Neural progenitor cell (in vitro differentiated cells): ENCODE data around the gene HGD. TPM values are rescaled to one million over a fixed set of nuclear protein-coding genes. Genes with fewer than 3 reads are reported as not detected.

Source experiments
- DNase-seq: peaks from one replicate; pipeline ENCODE4 v3.0.0-alpha.2; 2016; ENCODE audit warnings: low spot score
- H2AFZ ChIP-seq: fragments of 200-600 bp; sonication (generic); replicated peaks from 2 replicates; pipeline ENCODE4 v1.6.1; 2016; ENCODE audit warnings: antibody characterized with exemption
- H3F3A ChIP-seq: fragments of 200-600 bp; sonication (generic); 2 replicates; pipeline ENCODE4 v1.6.1; 2016; ENCODE audit warnings: antibody characterized with exemption, low read depth
- H3K27ac ChIP-seq: fragments of 200-600 bp; sonication (generic); 2 replicates; pipeline ENCODE4 v1.5.1; 2016; ENCODE audit warnings: mild to moderate bottlenecking
- H3K27me3 ChIP-seq: fragments of 200-600 bp; sonication (generic); 2 replicates; pipeline ENCODE4 v1.6.1; 2016; ENCODE audit warnings: mild to moderate bottlenecking, moderate library complexity
- H3K36me3 ChIP-seq: fragments of 200-600 bp; sonication (generic); 2 replicates; pipeline ENCODE4 v1.5.1; 2016
- H3K4me1 ChIP-seq: fragments of 200-600 bp; sonication (generic); 2 replicates; pipeline ENCODE4 v1.6.1; 2016; ENCODE audit warnings: mixed run types
- H3K4me2 ChIP-seq: fragments of 200-600 bp; sonication (generic); 2 replicates; pipeline ENCODE4 v1.6.1; 2016
- H3K4me3 ChIP-seq: fragments of 200-600 bp; sonication (generic); 2 replicates; pipeline ENCODE4 v1.5.1; 2016
- H3K79me2 ChIP-seq: fragments of 200-600 bp; sonication (generic); 2 replicates; pipeline ENCODE4 v1.6.1; 2016; ENCODE audit warnings: low read depth
- H3K9ac ChIP-seq: fragments of 200-600 bp; sonication (generic); 2 replicates; pipeline ENCODE4 v1.6.1; 2016
- H3K9me3 ChIP-seq: fragments of 200-600 bp; sonication (generic); 2 replicates; pipeline ENCODE4 v1.5.1; 2016; ENCODE audit warnings: low read depth
- H4K20me1 ChIP-seq: fragments of 200-600 bp; sonication (generic); 2 replicates; pipeline ENCODE4 v1.6.1; 2016; ENCODE audit warnings: low read depth
- H3K27ac Mint-ChIP-seq: 3 replicates; pipeline ENCODE4 v1.8.0; 2021; ENCODE audit warnings: mixed read lengths
- H3K27me3 Mint-ChIP-seq: 2 replicates; pipeline ENCODE4 v1.8.0; 2022; ENCODE audit warnings: low read depth, mild to moderate bottlenecking, inconsistent platforms, moderate library complexity, mixed read lengths; ENCODE audit not compliant: insufficient read depth
- H3K36me3 Mint-ChIP-seq: 3 replicates; pipeline ENCODE4 v1.8.0; 2021; ENCODE audit warnings: mixed read lengths
- H3K4me1 Mint-ChIP-seq: 3 replicates; pipeline ENCODE4 v1.8.0; 2021; ENCODE audit warnings: mixed read lengths
- H3K4me3 Mint-ChIP-seq: 3 replicates; pipeline ENCODE4 v1.8.0; 2021; ENCODE audit warnings: mild to moderate bottlenecking, moderate library complexity, mixed read lengths
- H3K9me3 Mint-ChIP-seq: 3 replicates; pipeline ENCODE4 v1.8.0; 2020; ENCODE audit warnings: mixed read lengths
- CTCF ChIP-seq: fragments of 200-600 bp; sonication (generic); IDR thresholded peaks from 2 replicates; pipeline ENCODE4 v1.5.1; 2017; ENCODE audit warnings: antibody characterized with exemption, mild to moderate bottlenecking
- EZH2 ChIP-seq: fragments of 200-600 bp; sonication (generic); IDR thresholded peaks from 2 replicates; pipeline ENCODE4 v1.6.1; 2017; ENCODE audit warnings: antibody characterized with exemption, mild to moderate bottlenecking, moderate library complexity
- EZH2phosphoT487 ChIP-seq: fragments of 200-600 bp; sonication (generic); IDR thresholded peaks from 2 replicates; pipeline ENCODE4 v1.6.1; 2017; ENCODE audit warnings: antibody characterized with exemption
- total RNA-seq: library from RNA; depleted of rRNA; stranded (reverse); fragments of >200 nt; gene quantifications from 2 replicates; pipeline ENCODE4 v1.2.3, GENCODE V29; 2015; ENCODE audit warnings: low replicate concordance

The HGD gene
- total RNA-seq, 1 donor from 2014 or later, result not detected

- no peak for DNase-seq
- Mint-ChIP-seq H3K27ac (no peak overlapping the region), H3K9me3 (no peaks in the 10 kb centered on the region), H3K4me1 (peaks cover 27% of the 10 kb centered on the region), H3K4me3 (no peak overlapping the region), H3K36me3 (no peaks in the 10 kb centered on the region), H3K27me3 (peaks cover 2% of the 10 kb centered on the region)
- H4K20me1 ChIP-seq, result no peaks in the 10 kb centered on the region
- H3K4me2 ChIP-seq, result no peak overlapping the region
- no peak overlapping the region for H3K4me3 ChIP-seq
- no peaks in the 10 kb centered on the region for H3K9me3 ChIP-seq
- H3K4me1 ChIP-seq, result peaks cover 24% of the 10 kb centered on the region
- H3F3A ChIP-seq, result no peaks in the 10 kb centered on the region
- H3K27me3 ChIP-seq, result no peaks in the 10 kb centered on the region
- H3K79me2 ChIP-seq, result no peaks in the 10 kb centered on the region
- H3K9ac ChIP-seq, result no peak overlapping the region
- H3K27ac ChIP-seq, result no peak overlapping the region
- H2AFZ ChIP-seq, result no peak overlapping the region
- H3K36me3 ChIP-seq, result no peaks in the 10 kb centered on the region
- TF ChIP-seq EZH2phosphoT487 (no peak), EZH2 (no peak), CTCF (no peak)
These were observed 2.9 kb upstream of the HGD start for GRCh38 chr3:120684896-120685295.

DNA sequence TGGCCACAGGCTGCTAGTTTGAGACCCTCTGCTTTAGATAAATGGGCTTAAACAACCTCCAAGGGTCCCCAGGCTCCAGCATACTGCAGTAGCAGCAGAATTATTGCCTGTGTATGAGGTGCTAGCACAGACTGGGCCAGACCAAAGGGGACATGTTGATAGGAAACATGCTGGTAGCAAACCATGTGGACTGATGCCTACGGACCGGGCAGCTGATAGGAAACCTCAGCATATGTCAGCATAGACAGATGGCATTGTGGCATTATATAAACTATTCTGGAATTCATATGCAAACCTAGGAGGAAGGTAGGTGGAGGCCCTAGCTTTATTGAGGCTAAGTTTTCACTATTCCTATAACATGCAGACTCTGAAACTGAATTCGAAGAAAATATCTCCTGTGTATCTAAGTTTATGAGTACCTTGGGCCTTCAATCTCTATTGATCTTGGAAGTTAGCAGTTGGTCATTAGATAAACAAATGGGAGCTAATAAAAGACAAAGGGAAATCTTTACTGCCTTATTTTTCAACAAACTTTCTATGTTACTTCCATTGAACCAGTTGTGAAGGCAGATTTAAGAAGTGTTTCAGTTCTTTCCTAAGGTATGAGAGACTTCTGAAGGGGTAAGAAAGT, 1.7 kb upstream of the HGD start:
- Mint-ChIP-seq H3K9me3 (no peaks in the 10 kb centered on the region), H3K27me3 (peaks cover 5% of the 10 kb centered on the region), H3K36me3 (no peaks in the 10 kb centered on the region), H3K27ac (no peak overlapping the region), H3K4me3 (no peak overlapping the region), H3K4me1 (peaks cover 37% of the 10 kb centered on the region)
- H3K79me2 ChIP-seq, result no peaks in the 10 kb centered on the region
- no peaks in the 10 kb centered on the region for H4K20me1 ChIP-seq
- H3K9ac ChIP-seq, result no peak overlapping the region
- H3K27ac ChIP-seq, result no peak overlapping the region
- no peak overlapping the region for H3K4me3 ChIP-seq
- no peak for TF ChIP-seq CTCF
- no peak for TF ChIP-seq EZH2
- no peak for TF ChIP-seq EZH2phosphoT487
- no peak overlapping the region for H2AFZ ChIP-seq
- H3K36me3 ChIP-seq, result no peaks in the 10 kb centered on the region
- no peaks in the 10 kb centered on the region for H3K27me3 ChIP-seq
- no peak for DNase-seq
- peaks cover 2% of the 10 kb centered on the region for H3F3A ChIP-seq
- no peak overlapping the region for H3K4me2 ChIP-seq
- H3K9me3 ChIP-seq, result no peaks in the 10 kb centered on the region
- H3K4me1 ChIP-seq, result peaks cover 27% of the 10 kb centered on the region

- no peak overlapping the region for H3K4me2 ChIP-seq
- no peaks in the 10 kb centered on the region for H3K9me3 Mint-ChIP-seq
- no peaks in the 10 kb centered on the region for H3K9me3 ChIP-seq
- TF ChIP-seq EZH2phosphoT487, result no peak
- no peak for DNase-seq
- no peak overlapping the region for H3K9ac ChIP-seq
- no peaks in the 10 kb centered on the region for H3K27me3 ChIP-seq
- no peaks in the 10 kb centered on the region for H3K79me2 ChIP-seq
- H2AFZ ChIP-seq, result no peak overlapping the region
- H4K20me1 ChIP-seq, result no peaks in the 10 kb centered on the region
- peak overlapping the region; percentile 59 for H3K27ac Mint-ChIP-seq
- H3K4me3 ChIP-seq, result no peak overlapping the region
- peaks cover 8% of the 10 kb centered on the region for H3F3A ChIP-seq
- H3K27ac ChIP-seq, result no peak overlapping the region
- H3K4me1 Mint-ChIP-seq, result peaks cover 43% of the 10 kb centered on the region
- peaks cover 33% of the 10 kb centered on the region for H3K4me1 ChIP-seq
- no peaks in the 10 kb centered on the region for H3K36me3 ChIP-seq
- peaks cover 5% of the 10 kb centered on the region for H3K27me3 Mint-ChIP-seq
- no peaks in the 10 kb centered on the region for H3K36me3 Mint-ChIP-seq
- H3K4me3 Mint-ChIP-seq, result no peak overlapping the region
These were observed 1.2 kb upstream of the HGD start for GRCh38 chr3:120683213-120683612.

- no peak for DNase-seq
- Histone ChIP-seq H3K9me3 (no peaks in the 10 kb centered on the region), H3K9ac (no peak overlapping the region), H3K4me1 (peaks cover 37% of the 10 kb centered on the region), H4K20me1 (no peaks in the 10 kb centered on the region), H2AFZ (peak overlapping the region; percentile 26), H3K27me3 (no peaks in the 10 kb centered on the region), H3K27ac (no peak overlapping the region), H3K36me3 (no peaks in the 10 kb centered on the region), H3F3A (peaks cover 15% of the 10 kb centered on the region), H3K4me2 (no peak overlapping the region), H3K4me3 (no peak overlapping the region), H3K79me2 (no peaks in the 10 kb centered on the region)
- peaks cover 7% of the 10 kb centered on the region for H3K27me3 Mint-ChIP-seq
- no peaks in the 10 kb centered on the region for H3K36me3 Mint-ChIP-seq
- TF ChIP-seq EZH2phosphoT487 (no peak), EZH2 (no peak), CTCF (no peak)
- no peaks in the 10 kb centered on the region for H3K9me3 Mint-ChIP-seq
- no peak overlapping the region for H3K4me3 Mint-ChIP-seq
- H3K4me1 Mint-ChIP-seq, result peaks cover 56% of the 10 kb centered on the region
- peak overlapping the region; percentile 34 for H3K27ac Mint-ChIP-seq
These were observed 467 bp downstream of the HGD start for GRCh38 chr3:120681506-120682038.
